GM19455 (cell line): ENCODE measurements around the gene GRIN3B.

Source experiments
- ATAC-seq: cut with Tn5 transposase; IDR thresholded peaks from one replicate; pipeline ENCODE4 v1.9.1; 2021; ENCODE audit not compliant: unreplicated experiment

Gene GRIN3B

DNA sequence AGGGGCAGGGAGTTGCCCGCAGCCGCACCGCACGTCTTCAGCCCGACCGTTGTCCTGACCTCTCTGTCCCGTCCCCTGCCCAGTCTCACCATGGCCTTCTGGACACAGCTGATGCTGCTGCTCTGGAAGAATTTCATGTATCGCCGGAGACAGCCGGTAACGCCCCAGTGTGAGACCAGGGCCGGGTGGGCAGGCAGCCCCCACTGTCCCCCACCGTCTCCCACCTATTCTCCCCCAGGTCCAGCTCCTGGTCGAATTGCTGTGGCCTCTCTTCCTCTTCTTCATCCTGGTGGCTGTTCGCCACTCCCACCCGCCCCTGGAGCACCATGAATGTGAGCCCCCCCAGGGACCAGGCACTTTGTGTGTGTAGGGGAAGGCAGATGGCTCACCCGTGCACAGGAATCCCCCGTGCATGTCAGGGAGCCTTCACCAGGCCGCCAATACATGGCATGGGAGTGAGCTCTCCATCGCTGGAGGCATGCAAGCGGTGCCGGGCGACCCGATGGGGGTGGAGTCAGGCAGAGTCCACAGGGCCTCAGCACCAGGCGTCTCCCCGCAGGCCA lies 41.1 kb downstream of the GRIN3B start:
- no peak for ATAC-seq

GRCh38 chr19:1041835-1042685 lies 41.8 kb downstream of the GRIN3B start:
- ATAC-seq, result no peak

GRCh38 chr19:1042689-1043511 lies 42.7 kb downstream of the GRIN3B start:
- ATAC-seq, result no peak

DNA sequence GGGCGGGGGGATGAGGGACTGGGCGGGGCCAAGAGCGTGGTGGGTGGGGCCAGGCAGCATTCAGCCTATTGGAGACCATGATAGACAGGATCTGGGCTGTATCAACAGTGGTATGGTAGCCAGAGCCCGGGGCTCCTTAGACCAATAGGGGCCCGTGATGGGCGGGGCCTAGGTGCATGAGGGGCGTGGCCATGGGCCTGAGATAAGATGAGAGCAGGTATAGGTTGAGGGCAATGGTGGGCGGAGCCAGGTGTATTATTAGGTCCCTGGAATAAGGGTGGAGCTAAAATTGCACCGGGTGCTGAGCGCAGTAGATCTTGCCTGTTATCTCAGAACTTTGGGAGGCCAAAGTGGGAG lies 45.0 kb downstream of the GRIN3B start:
- no peak for ATAC-seq

DNA sequence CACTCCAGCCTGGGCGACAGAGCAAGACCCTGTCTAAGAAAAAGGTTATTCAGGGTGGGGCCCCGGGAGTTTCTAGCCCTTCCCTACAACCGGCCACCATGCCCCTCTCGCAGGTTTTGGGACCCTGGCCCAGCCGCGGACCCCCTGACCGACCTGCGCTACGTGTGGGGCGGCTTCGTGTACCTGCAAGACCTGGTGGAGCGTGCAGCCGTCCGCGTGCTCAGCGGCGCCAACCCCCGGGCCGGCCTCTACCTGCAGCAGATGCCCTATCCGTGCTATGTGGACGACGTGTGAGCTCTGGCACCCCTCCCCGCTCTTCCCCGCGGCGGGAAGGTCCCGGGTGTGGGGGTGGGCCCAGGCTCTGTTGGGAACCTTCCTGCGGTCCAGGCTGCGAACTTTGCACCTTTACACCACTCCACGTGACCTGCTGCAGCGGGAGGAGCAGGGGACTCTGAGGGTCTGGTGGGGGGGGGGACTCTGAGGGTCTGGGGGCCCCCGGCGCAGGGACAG lies 46.0 kb downstream of the GRIN3B start:
- ATAC-seq, result no peak

- ATAC-seq, result no peak
Measured at GRCh38 chr19:1046836-1047695, 46.8 kb downstream of the GRIN3B start.

DNA sequence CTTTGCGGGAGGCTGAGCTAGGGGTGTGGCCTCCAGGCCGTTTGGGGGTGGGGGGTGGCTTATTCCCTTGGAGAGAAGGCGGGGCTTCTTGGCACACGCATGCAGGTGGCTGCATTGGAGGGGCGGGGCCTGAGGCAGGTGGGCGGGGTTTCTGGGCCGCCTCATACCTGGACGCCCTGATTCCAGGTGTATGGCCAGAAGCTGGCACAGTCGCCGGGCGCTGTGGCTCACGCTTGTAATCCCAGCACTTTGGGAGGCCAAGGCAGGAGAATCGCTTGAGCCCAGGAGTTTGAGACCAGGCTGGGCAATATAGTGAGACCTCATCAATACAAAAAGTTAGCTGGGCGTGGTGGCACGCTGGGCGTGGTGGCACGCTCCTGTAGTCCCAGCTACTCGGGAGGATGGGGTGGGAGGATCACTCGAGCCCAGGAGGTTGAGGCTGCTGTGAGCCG lies 47.5 kb downstream of the GRIN3B start:
- ATAC-seq, result no peak

DNA sequence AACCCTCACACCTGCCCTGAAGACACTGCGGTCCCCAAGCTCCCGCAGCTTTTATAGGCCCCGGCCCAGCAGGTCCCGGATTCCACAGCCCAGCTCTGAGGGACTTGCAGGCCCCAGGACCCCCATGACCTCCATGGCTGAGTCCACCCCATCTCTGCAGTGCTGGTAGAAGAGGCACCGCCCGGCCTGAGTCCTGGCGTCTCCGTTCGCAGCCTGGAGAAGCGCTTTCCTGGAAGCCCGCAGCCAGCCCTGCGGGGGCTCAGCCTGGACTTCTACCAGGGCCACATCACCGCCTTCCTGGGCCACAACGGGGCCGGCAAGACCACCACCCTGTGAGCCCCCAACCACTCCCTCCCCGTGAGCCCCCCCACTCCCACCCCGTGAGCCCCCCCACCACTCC lies 48.9 kb downstream of the GRIN3B start:
- no peak for ATAC-seq

GRCh38 chr19:1049800-1050199 lies 49.6 kb downstream of the GRIN3B start:
- no peak for ATAC-seq

GRCh38 chr19:1050989-1051788 lies 51.0 kb downstream of the GRIN3B start:
- ATAC-seq, result no peak

DNA sequence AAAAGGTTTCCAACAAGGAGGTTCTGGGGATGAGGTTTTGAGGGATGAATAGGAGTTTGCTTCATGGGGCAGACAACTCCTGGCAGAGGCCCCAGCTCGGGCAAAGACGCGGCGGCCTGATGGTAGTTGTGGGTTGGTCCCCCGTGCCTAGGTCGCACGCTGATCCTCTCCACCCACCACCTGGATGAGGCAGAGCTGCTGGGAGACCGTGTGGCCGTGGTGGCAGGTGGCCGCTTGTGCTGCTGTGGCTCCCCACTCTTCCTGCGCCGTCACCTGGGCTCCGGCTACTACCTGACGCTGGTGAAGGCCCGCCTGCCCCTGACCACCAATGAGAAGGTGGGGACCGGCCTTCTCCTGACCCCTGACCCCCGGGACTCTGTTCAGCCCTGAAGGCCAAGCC lies 51.6 kb downstream of the GRIN3B start:
- ATAC-seq, result no peak

DNA sequence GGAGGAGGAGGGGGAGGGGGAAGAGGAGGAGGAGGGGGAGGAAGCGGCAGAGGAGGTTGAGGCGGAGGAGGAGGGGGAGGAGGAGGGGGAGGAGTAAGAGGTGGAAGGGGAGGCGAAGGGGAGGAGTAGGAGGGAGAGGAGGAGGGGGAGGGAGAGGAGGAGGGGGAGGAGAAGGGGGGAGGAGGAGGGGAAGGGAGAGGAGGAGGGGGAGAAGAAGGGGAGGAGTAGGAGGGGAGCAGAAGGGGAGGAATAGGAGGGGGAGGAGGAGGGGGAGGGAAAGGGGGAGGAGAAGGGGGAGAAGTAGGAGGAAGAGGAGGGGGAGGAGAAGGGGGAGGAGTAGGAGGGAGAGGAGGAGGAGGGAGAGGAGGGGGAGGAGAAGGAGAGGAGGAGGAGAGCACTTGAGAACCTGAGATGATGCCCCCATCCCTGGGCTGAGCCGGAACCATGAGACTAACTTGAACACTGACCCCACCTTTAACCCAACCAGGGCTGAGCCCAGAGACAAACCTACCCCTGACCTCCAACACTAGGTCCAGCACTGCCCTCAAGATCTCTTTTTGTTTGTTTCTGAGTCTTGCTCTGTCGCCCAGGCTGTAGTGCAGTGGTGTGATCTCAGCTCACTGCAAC lies 52.2 kb downstream of the GRIN3B start:
- ATAC-seq, result no peak

DNA sequence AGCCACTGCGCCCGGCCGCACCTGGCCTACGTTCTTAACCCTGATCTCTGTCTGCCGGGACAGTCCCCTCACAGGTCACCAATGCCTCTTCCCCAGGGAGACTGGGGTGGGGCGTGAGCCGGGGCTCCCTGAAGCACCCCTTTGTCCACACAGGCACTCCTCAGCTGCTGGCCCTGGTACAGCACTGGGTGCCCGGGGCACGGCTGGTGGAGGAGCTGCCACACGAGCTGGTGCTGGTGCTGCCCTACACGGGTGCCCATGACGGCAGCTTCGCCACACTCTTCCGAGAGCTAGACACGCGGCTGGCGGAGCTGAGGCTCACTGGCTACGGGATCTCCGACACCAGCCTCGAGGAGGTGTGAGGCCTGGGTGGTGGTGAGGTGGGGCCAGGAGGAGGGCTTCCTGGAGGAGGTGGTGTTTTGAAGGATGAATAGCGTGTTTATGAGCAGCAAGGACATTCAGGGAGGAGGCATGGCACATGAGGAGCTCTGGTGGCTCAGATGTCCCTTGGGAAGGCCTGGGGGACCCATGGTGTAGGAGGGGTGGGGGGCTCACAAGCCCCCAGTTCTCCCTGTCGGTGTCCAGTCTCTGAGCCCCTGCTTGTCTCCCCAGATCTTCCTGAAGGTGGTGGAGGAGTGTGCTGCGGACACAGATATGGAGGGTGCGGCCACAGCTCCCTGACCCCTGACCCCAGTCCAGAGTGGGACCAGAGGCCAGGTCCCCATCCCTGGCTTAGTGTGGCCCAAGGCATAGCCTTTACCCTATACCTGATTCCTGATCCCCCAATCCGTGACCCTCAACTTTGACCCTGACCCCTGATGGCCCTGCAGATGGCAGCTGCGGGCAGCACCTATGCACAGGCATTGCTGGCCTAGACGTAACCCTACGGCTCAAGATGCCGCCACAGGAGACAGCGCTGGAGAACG lies 53.2 kb downstream of the GRIN3B start:
- no peak for ATAC-seq

GRCh38 chr19:1054102-1055027 lies 54.1 kb downstream of the GRIN3B start:
- no peak for ATAC-seq

DNA sequence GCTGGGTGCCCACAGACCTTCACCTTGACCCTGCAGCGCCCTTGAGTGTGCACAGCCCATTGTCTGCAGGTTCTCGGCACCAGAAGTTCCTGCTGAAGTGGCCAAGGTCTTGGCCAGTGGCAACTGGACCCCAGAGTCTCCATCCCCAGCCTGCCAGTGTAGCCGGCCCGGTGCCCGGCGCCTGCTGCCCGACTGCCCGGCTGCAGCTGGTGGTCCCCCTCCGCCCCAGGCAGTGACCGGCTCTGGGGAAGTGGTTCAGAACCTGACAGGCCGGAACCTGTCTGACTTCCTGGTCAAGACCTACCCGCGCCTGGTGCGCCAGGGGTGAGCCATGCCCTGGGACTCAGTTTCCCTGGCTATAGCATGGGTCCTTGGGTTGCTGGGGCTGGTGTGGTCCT lies 54.8 kb downstream of the GRIN3B start:
- ATAC-seq, result no peak

DNA sequence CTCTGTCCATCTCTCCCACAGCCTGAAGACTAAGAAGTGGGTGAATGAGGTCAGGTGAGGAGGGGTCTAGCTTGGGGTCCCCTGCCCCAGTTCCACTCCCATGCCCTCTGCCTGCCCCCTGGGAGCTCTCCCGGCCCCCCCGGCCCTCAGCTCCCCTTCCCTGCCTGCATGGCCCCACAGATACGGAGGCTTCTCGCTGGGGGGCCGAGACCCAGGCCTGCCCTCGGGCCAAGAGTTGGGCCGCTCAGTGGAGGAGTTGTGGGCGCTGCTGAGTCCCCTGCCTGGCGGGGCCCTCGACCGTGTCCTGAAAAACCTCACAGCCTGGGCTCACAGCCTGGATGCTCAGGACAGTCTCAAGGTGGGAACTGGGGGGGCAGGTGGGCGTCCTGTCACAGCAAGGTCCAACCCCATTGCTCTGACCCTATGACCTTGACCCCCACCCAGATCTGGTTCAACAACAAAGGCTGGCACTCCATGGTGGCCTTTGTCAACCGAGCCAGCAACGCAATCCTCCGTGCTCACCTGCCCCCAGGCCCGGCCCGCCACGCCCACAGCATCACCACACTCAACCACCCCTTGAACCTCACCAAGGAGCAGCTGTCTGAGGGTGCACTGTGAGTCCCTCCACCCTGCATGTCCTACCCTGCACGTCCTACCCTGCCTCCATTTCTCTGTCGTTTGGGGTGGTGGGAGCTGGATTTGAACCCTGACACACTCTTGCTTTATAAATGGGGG lies 55.8 kb downstream of the GRIN3B start:
- no peak for ATAC-seq
